ENCODE data around the gene ESRP2. TPM values are rescaled to one million over a fixed set of nuclear protein-coding genes. Genes with fewer than 3 reads are reported as not detected.
A peak's percentile ranks its signal among the peaks of the same experiment; 100 is the strongest.

Gene ESRP2
- total and polyA plus RNA-seq, 8 donors, result 20.1 to 45.5 (median 35.0) TPM

DNA sequence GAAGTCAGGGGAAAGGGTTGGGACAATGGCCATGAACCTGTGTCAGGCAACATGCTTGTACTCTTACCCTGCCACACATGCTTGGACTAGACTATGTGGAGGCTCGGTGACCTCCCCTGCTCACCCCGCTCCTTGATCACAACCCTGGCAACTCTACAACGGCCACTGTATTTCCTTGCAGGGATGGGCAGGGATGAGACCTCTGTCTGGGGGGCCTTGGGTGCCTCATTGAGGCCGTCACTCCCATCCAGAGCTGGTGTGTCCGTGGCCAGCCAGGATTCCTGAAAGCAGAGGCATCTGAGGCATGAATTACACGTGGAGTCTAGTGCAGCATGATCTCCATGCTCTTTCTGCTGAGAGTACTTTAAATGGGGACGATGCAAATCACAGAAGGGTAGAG is 10.2 kb upstream of the ESRP2 start:
- H3K27me3 ChIP-seq, result no peaks in the 10 kb centered on the region
- ATAC-seq (no peak), FAIRE-seq (no peak), DNase-seq (peak in 2 of 6 donors; percentile 12 to 29)
- intact Hi-C loops (cut with DNase I), result no loop called here
- no peak overlapping the region for H3K27ac ChIP-seq
- H3K4me3 ChIP-seq, result peak overlapping the region in 2 of 4 donors; percentile 90 to 99
- H3K4me1 ChIP-seq, result peaks cover 0 to 10% (median 0%) of the 10 kb centered on the region in 3 donors
- no peaks in the 10 kb centered on the region for H3K36me3 ChIP-seq
- no peak for TF ChIP-seq CTCF (IDR thresholded peaks at IDR 0.05)
- H3K9me3 ChIP-seq, result no peaks in the 10 kb centered on the region
- WGBS, 2 donors, result 84 to 85% methylated on average over 7 of the region's 7 CpGs

DNA sequence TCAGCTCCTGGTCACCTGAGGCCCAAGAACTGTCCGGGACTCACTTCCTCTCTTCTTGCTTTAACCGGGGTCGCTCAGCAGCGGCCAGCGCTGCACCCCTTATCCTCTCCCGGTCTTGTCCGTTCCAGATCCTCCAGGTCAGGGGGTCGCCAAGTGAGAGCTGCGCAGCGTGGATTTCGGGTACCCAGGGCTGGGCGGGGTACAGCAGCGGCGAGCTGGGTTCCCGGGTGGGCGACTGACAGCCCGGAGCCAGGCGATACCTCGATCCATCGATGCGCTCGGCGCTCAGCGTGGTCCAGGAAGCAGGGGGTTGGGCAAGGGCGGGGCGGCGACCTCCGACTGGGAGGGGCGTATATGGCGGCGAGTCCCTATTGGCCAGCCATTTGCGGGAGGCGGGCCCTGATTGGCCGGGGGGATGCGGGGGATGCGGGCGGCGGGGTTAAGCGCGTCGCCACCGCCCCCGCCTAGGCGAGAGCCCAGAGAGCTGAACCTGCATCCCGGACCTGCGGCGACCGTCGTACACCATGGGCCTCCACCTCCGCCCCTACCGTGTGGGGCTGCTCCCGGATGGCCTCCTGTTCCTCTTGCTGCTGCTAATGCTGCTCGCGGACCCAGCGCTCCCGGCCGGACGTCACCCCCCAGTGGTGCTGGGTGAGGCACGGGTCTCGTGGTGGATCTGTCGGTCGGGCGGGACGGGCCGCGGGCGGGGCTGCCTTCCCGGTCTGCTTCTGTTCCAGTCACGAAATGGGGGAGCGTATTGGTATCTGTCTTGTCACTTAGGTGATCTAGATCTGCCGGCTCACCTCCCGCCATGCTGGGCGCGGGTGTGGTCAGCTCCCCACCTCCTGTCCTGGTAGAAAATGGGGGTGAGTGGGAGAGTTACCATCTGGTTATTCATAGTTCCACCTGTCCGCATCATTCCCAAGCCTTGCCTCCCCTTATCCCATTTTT is 9.3 kb upstream of the ESRP2 start, which contains the start of gene PLA2G15:
PLA2G15 (plus strand) TSS at position 471 of the 951 bp plus-strand sequence; CDS start at position 525, 54 bp downstream.
- H3K27ac ChIP-seq, result no peak within 1 kb of the TSS
- H3K4me1 ChIP-seq, result peaks cover 0 to 10% (median 0%) of the 10 kb centered on the region in 3 donors
- WGBS, 2 donors, result 0 to 1% methylated on average over 56 to 75 of the region's 75 CpGs
- H3K9me3 ChIP-seq, result no peaks in the 10 kb centered on the region
- no peaks in the 10 kb centered on the region for H3K36me3 ChIP-seq
- peak within 1 kb of the TSS; percentile 50 to 99 (median 89) for H3K4me3 ChIP-seq
- H3K27me3 ChIP-seq, result no peaks in the 10 kb centered on the region
- ATAC-seq (peak; percentile 97 to 98 (median 98)), DNase-seq (peak; percentile 95 to 99 (median 97)), FAIRE-seq (no peak)
- intact Hi-C loops (cut with DNase I), result no loop called here
- no peak for TF ChIP-seq CTCF (IDR thresholded peaks at IDR 0.05)

DNA sequence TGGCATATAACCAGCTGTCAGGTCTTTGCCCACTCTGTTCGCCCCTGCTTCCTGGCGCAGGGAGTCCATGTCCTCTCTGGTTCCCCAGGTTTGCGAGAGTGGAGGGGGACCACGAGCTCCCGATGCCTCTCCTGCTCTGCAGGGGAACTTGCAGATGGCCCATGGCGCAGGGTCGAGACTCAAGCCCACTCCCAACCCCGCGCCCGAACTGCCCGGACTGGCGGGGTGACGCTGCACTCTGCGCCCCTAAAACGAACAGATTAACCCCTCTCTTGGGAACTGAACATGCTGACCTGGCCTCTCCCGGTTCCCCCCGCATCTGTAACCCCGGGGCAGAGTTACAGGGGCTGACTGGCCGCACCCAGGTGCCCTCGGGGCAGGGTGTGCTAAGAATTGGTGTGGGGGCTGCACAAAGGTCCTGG is 8.6 kb upstream of the ESRP2 start:
- 4 to 5% methylated on average over 20 of the region's 20 CpGs for WGBS, 2 donors
- intact Hi-C loops (cut with DNase I), result no loop called here
- Histone ChIP-seq H3K4me1 (peaks cover 0 to 10% (median 0%) of the 10 kb centered on the region in 3 donors), H3K9me3 (no peaks in the 10 kb centered on the region), H3K36me3 (no peaks in the 10 kb centered on the region), H3K27me3 (no peaks in the 10 kb centered on the region), H3K27ac (no peak overlapping the region), H3K4me3 (peak overlapping the region; percentile 50 to 99 (median 89))
- FAIRE-seq (no peak), ATAC-seq (peak in 2 of 4 donors; percentile 0 to 3), DNase-seq (peak in 3 of 6 donors; percentile 20 to 73 (median 54))
- TF ChIP-seq CTCF (IDR thresholded peaks at IDR 0.05), result no peak

GRCh38 chr16:68242926-68243858 is 7.3 kb upstream of the ESRP2 start:
- no peak for FAIRE-seq
- H3K36me3 ChIP-seq, result no peaks in the 10 kb centered on the region
- peaks cover 0 to 13% (median 0%) of the 10 kb centered on the region in 3 donors for H3K4me1 ChIP-seq
- intact Hi-C loops (cut with DNase I), result no loop called here
- peak in 2 of 6 donors; percentile 8 to 57 for DNase-seq
- no peak overlapping the region for H3K27ac ChIP-seq
- ATAC-seq, result no peak
- H3K9me3 ChIP-seq, result no peaks in the 10 kb centered on the region
- no peaks in the 10 kb centered on the region for H3K27me3 ChIP-seq
- H3K4me3 ChIP-seq, result no peak overlapping the region
- whole genome bisulfite sequencing, 2 donors, result 80 to 83% methylated on average over 9 of the region's 9 CpGs
- TF ChIP-seq CTCF (IDR thresholded peaks at IDR 0.05), result no peak

Data from pancreas (tissue), 10 donors.